CD4-positive, alpha-beta T cell treated with Interleukin-15 for 4 hours (primary cell): ENCODE measurements around the gene CCNG2.

Experiments used
- DNase-seq: peaks from one replicate; pipeline ENCODE4 v3.0.0-alpha.2; 2020; ENCODE audit warnings: low spot score

Gene CCNG2

DNA sequence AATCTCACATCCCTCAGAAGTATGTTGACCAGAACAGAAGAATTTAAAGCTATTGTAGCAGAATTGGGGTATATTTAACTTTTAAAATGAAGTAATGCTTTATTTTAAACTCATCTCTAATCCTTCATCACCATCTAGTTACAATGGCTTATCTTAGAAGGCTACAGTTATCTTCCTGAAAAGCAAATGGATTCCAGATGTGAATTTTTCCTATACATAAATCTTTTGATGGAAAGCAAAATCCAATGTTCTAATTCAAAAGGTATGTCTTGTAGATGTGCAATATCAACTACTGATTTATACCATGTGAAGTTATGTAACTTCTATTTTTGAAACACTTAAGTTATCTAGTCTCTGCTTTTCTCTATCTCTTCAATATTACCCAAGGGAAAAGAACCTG lies 47.6 kb downstream of the CCNG2 start:
- DNase-seq = no peak

DNA sequence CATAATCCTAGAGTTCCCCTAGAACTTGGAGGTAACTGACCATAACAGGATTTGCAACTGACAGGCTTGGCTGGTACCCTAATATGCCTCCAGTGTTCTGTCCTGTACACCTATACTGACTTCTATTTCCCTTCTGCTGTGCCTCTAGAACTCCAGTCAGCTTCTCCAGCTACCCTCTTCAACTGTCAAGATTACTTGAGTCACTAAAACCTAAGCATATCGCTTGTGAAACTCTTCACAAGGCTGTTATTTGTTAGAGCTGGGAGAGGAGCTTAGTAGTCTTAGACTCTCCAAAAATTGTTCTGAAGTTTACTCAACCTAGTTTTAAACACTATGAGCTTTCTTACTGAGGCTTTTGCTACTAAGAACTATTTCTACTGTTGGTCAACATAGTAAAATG lies 52.0 kb downstream of the CCNG2 start:
- DNase-seq = no peak

DNA sequence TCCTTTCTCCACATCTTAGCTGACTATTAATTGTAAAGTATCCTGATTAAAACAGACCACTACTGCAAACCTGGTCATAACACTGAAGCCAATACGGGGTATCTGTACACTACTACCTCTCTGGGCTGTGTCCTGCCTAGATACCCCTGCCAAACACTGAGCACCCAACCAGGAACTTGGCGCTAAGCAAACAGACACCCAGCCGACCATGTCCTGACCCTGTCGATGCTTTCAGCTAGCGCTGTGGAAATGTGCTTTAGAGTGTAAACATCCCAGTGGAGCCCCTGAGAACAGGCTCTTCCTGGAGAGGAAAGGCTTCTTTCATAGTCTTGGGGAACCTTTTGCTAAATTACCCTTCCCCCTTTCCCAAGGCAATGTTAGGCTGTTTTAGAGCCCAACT lies 52.9 kb downstream of the CCNG2 start:
- DNase-seq = no peak

DNA sequence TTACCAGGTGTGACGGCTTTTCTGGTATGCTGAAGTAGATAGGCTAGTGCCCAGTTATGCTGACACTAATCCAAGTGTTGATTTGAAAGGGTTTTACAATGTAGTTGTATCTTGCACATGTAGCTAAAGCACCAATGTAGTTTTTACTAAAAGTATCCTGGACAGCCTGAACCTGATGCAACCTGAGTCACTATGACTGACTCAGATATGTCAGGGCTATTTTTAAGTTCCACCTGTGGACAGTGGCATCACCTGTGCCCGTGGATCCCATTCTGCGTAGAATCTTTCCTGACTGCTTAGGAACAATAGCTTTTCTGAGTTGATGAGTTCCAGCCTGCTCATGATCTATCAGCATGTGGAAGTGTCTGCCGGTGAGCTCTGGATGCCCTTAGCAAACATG lies 58.1 kb downstream of the CCNG2 start:
- no peak for DNase-seq

DNA sequence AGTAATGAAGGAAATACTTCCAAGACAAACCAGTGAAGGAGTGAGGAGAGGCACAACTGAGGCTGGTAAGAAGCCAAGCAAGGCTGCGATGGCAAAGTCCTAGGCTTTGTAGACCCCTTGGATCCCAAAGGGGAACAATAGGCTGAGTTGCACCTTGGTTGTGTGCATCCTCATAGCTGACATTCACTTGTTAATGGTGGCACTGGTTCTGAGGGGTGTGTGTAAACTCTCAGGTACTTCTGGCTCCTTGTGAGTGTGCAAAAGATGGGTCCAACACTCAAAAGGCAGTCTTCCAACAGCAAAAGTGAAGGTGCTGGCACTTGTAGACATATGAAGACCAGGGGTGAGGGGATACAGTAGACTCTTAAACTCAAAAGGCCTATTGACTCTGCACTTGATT lies 60.5 kb downstream of the CCNG2 start:
- no peak for DNase-seq

DNA sequence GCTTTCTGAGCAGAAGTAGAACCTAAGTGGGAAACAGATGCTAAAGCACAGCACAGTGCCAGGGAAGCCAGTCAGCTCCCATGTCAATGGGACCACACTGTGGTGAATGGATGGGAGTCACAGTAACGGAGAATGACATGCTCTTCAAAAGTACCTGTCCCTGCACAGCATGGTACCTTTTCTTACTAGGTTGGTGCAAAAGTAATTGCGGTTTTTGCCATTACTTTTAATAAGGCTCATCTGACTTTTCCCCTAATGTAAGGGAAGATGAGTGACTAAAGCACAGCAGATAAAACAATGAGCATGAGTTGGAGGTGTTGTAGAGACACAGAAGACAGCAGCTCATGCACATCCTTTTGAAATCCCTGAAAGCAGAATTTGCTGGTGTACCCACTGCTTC lies 62.3 kb downstream of the CCNG2 start:
- no peak for DNase-seq
